Measurements from ENCODE around the gene ITGA8. TPM values are rescaled to one million over a fixed set of nuclear protein-coding genes. Genes with fewer than 3 reads are reported as not detected.
A peak's percentile ranks its signal among the peaks of the same experiment; 100 is the strongest.

ITGA8 gene
- total RNA-seq, 1 donor from 2014 or later = 6.9 TPM

DNA sequence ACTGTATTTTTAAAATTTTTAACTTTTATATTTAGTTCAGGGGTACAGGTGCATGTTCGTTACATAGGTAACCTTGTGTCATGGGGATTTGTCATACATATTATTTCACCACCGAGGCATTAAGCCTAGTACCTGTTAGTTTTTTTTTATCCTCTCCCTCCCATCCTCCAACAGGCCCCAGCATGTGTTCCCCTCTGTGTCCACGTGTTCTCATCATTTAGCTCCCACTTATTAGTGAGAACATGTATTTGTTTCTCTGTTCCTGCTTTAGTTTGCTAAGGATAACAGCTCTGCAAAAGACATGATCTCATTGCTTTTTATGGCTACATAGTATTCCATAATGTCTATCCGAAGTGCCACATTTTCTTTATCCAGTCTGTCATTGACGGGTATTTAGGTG is 22.4 kb upstream of the ITGA8 start:
- H3K27me3 Mint-ChIP-seq (ENCODE audit: unreplicated experiment) = peaks cover 4% of the 10 kb centered on the region
- H3K9me3 Mint-ChIP-seq (ENCODE audit: unreplicated experiment) = peaks cover 4% of the 10 kb centered on the region
- no peak overlapping the region for H3K27ac Mint-ChIP-seq (ENCODE audit: unreplicated experiment)
- no peak for DNase-seq (ENCODE audit: extremely low spot score, unreplicated experiment)
- H3K4me3 Mint-ChIP-seq (ENCODE audit: unreplicated experiment) = no peak overlapping the region
- H3K4me1 Mint-ChIP-seq (ENCODE audit: unreplicated experiment) = no peaks in the 10 kb centered on the region
- TF ChIP-seq, protein P1, sequence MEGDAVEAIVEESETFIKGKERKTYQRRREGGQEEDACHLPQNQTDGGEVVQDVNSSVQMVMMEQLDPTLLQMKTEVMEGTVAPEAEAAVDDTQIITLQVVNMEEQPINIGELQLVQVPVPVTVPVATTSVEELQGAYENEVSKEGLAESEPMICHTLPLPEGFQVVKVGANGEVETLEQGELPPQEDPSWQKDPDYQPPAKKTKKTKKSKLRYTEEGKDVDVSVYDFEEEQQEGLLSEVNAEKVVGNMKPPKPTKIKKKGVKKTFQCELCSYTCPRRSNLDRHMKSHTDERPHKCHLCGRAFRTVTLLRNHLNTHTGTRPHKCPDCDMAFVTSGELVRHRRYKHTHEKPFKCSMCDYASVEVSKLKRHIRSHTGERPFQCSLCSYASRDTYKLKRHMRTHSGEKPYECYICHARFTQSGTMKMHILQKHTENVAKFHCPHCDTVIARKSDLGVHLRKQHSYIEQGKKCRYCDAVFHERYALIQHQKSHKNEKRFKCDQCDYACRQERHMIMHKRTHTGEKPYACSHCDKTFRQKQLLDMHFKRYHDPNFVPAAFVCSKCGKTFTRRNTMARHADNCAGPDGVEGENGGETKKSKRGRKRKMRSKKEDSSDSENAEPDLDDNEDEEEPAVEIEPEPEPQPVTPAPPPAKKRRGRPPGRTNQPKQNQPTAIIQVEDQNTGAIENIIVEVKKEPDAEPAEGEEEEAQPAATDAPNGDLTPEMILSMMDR (IDR thresholded peaks at IDR 0.05) = no peak
- H3K36me3 Mint-ChIP-seq (ENCODE audit: unreplicated experiment) = no peaks in the 10 kb centered on the region

DNA sequence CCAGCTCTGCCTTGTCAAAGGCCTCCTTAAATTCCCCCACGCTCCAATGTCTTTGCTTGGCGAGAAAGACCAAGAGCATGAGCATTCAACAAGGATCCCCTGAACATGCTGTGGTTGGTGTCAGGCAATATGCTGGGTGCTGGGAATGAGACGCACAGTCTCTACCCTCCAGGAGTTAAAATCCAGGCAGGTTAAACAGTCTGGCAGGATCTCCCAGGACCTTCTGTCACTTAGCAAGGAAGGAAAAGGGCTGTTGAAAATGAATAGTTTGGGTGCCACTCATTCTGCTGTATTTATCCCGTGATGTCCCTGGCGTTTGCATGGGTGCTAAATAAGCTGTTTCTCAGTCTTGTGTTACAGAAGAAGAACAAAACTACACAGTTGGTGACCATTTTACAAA is 21.9 kb upstream of the ITGA8 start:
- Mint-ChIP-seq H3K4me3 (ENCODE audit: unreplicated experiment) (no peak overlapping the region), H3K4me1 (ENCODE audit: unreplicated experiment) (no peaks in the 10 kb centered on the region), H3K9me3 (ENCODE audit: unreplicated experiment) (peaks cover 4% of the 10 kb centered on the region), H3K27ac (ENCODE audit: unreplicated experiment) (no peak overlapping the region), H3K27me3 (ENCODE audit: unreplicated experiment) (peaks cover 4% of the 10 kb centered on the region), H3K36me3 (ENCODE audit: unreplicated experiment) (no peaks in the 10 kb centered on the region)
- TF ChIP-seq, protein P1 (IDR thresholded peaks at IDR 0.05) = no peak
- DNase-seq (ENCODE audit: extremely low spot score, unreplicated experiment) = no peak

GRCh38 chr10:15740261-15740660 is 20.5 kb upstream of the ITGA8 start:
- peaks cover 9% of the 10 kb centered on the region for H3K27me3 Mint-ChIP-seq (ENCODE audit: unreplicated experiment)
- no peaks in the 10 kb centered on the region for H3K36me3 Mint-ChIP-seq (ENCODE audit: unreplicated experiment)

GRCh38 chr10:15739254-15739970 is 19.7 kb upstream of the ITGA8 start:
- H3K9me3 Mint-ChIP-seq (ENCODE audit: unreplicated experiment) = peaks cover 4% of the 10 kb centered on the region
- no peaks in the 10 kb centered on the region for H3K36me3 Mint-ChIP-seq (ENCODE audit: unreplicated experiment)
- no peaks in the 10 kb centered on the region for H3K4me1 Mint-ChIP-seq (ENCODE audit: unreplicated experiment)
- no peak overlapping the region for H3K27ac Mint-ChIP-seq (ENCODE audit: unreplicated experiment)
- DNase-seq (ENCODE audit: extremely low spot score, unreplicated experiment) = peak; percentile 63
- H3K4me3 Mint-ChIP-seq (ENCODE audit: unreplicated experiment) = no peak overlapping the region
- TF ChIP-seq, protein P1 (IDR thresholded peaks at IDR 0.05) = no peak
- peaks cover 9% of the 10 kb centered on the region for H3K27me3 Mint-ChIP-seq (ENCODE audit: unreplicated experiment)

More at GRCh38 chr10:15740261-15740660, 20.5 kb upstream of the ITGA8 start:
- TF ChIP-seq, protein P1 (IDR thresholded peaks at IDR 0.05) = no peak
- Mint-ChIP-seq H3K4me3 (ENCODE audit: unreplicated experiment) (no peak overlapping the region), H3K27ac (ENCODE audit: unreplicated experiment) (no peak overlapping the region), H3K4me1 (ENCODE audit: unreplicated experiment) (no peaks in the 10 kb centered on the region), H3K9me3 (ENCODE audit: unreplicated experiment) (peaks cover 4% of the 10 kb centered on the region)
- DNase-seq (ENCODE audit: extremely low spot score, unreplicated experiment) = no peak

DNA sequence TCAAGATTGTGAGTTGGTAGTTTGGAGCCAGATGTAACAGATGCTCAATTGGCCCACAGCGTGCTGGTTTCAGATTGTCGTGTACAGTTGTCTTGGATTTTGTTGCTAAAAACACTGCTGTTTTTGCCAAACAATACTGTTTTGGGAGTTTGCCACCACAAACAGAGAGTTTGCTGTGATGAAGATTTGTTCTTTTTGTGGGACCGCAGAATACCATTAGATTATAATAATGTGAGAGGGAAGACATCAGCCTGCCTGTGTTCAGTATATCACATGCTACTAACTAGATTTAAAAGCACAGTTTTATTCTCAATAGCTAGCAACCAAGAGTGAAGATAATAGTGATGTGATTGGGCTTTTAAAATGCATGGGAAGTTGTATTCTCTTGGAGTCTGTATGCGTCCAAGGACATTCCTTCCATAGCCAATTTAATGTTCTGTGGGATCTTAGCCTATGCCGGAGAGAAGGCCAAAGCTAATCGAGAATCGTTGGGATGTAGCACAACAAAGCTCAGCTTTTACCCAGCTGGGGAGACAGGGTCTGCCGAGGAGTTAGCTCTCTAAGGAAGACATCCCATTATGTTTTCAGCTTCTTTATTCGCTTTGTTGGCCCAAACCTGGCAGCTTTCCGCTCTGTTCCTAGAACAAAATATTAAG is 18.7 kb upstream of the ITGA8 start:
- Mint-ChIP-seq H3K4me1 (ENCODE audit: unreplicated experiment) (no peaks in the 10 kb centered on the region), H3K36me3 (ENCODE audit: unreplicated experiment) (no peaks in the 10 kb centered on the region), H3K4me3 (ENCODE audit: unreplicated experiment) (no peak overlapping the region), H3K27ac (ENCODE audit: unreplicated experiment) (no peak overlapping the region), H3K27me3 (ENCODE audit: unreplicated experiment) (peaks cover 9% of the 10 kb centered on the region), H3K9me3 (ENCODE audit: unreplicated experiment) (peaks cover 4% of the 10 kb centered on the region)
- DNase-seq (ENCODE audit: extremely low spot score, unreplicated experiment) = no peak
- TF ChIP-seq, protein P1 (IDR thresholded peaks at IDR 0.05) = no peak

Data from osteocyte (in vitro differentiated cells).